Stimulated activated CD4-positive, alpha-beta T cell treated with anti-CD3 and anti-CD28 coated beads, TNF-alpha, amount 100 ng/mL, for 24 hours (primary cell): ENCODE results near the gene CCDC33.

ENCODE experiments used
- DNase-seq, 3 experiments: peaks; one replicate each; pipeline ENCODE4 v3.0.0-alpha.2; 2020; ENCODE audit warnings: low read depth in 3 of 3

CCDC33 gene

GRCh38 chr15:74311734-74312444 lies 75.8 kb downstream of the CCDC33 start:
- DNase-seq, result no peak

DNA sequence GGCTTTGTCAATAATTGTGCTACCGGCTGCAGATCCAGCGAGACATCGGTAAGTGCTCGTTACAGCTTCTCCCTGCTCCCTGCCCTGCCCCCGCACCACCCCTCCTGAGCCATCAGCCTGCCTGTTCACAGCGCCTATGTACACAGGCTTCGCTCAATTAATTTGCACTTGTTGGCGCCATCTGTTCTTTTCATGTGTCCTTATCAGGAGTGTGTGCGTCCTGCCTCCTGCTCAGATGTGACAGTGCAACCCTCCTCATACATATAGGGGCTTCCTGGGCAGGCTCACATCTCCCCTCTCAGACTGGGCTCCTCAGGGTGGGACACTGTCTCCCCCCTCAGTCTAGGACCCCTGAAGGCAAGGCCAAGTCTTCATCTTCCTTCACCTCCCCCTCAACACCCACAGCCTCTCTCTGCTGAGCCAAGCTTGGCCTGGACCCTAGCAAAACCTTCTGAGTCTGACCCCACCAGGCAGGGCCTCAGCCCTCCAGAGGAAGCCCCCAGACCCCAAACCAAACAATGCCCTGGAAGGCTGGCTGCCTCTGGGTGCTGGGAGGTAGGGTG lies 76.4 kb downstream of the CCDC33 start:
- DNase-seq, result no peak

- no peak for DNase-seq
Observed at GRCh38 chr15:74313889-74314288, 77.8 kb downstream of the CCDC33 start.

- no peak for DNase-seq
Observed at GRCh38 chr15:74314795-74315438, 78.8 kb downstream of the CCDC33 start.

DNA sequence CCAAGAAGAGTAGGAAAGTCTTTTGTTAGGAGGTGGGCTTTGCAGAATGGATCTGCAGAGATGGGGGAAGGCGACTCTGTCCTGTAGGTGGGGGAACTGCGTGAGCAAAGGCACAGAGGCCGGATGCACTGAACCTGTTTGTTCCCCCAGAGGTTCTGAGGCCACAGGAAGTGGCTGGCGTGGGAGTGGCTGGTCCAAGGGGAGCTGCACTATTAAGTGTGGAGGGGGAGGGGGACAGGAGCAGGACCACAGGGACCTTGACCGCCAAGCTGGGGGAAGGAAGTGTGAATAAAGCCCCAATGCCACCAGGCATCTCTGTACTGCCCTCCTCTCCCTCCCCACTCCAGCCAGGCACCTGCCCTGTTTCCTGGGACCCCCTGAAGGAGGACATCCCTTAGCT lies 79.5 kb downstream of the CCDC33 start:
- DNase-seq, result peak in 1 of 3 experiments; percentile 16

- no peak for DNase-seq
Observed at GRCh38 chr15:74316141-74316540, 80.0 kb downstream of the CCDC33 start.

DNA sequence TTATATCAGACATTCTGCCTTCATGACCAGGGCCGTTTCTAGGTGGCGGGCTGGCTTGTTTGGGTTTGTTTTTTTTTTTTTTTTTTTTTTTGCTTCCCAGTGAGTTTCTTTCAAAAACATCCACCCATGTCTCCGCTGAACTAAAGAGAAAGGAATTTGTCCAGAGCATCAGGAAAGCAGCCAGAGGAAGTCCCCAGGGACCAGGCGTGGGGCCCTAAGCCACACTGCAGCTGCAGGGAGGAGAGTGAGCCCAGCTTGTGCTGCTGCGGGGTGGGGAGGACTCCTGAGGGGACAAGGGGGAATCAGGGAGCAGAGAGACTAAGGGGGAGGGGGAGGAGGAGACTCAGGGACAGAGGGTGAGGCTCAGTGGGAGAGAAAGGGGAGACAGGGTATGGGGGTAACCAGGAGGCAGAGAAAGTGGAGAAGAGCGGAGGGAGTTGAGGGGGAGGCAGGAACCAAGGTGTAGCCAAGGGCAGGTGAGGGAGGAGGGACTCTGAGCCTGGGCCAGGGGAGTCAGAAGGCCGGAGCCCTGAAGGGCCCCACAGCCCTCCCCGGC lies 81.8 kb downstream of the CCDC33 start:
- no peak for DNase-seq

- DNase-seq, result no peak
Observed at GRCh38 chr15:74318376-74319137, 82.4 kb downstream of the CCDC33 start.

DNA sequence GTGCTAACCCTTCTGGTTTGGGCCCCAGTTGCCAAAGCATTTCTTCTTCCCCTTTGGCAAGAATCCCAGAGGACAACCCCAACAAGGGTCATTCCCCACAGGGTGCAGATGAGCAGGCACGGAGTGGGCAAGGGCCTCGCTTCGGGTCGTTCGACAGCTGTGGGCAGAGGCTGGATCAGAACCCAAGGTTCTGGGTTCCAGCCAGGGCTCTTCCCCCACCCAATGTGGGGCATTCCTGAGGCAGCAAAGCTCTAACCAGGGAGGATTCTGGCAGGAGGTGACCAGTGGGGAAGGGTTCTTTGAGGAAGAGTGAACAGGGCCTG lies 83.0 kb downstream of the CCDC33 start:
- DNase-seq, result no peak

- DNase-seq, result no peak
Observed at GRCh38 chr15:74319596-74320351, 83.6 kb downstream of the CCDC33 start.

- DNase-seq, result peak in 1 of 3 experiments; percentile 16
Observed at GRCh38 chr15:74320352-74321247, 84.5 kb downstream of the CCDC33 start.

- DNase-seq, result peak; percentile 28 to 57 (median 32)
Observed at GRCh38 chr15:74322558-74323180, 86.5 kb downstream of the CCDC33 start.

DNA sequence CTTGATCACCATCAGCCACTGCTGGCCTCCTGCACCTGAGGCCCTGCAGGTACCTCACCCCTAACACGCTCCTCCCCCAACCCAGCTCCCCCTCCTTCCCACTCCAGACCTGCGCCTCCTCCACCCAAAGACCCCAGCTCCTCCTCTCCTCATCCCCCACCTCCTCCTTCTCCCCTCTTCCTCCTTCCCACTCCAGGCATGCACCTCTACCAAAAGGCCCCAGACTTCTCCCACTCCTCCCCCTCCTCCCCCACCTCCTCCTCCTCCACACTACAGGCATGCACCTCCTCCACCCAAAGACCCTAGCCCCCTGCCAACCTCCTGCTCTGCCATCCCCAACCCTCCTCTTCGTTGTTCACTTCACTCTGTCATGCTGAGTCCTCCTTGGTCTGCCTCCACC lies 88.6 kb downstream of the CCDC33 start:
- no peak for DNase-seq

DNA sequence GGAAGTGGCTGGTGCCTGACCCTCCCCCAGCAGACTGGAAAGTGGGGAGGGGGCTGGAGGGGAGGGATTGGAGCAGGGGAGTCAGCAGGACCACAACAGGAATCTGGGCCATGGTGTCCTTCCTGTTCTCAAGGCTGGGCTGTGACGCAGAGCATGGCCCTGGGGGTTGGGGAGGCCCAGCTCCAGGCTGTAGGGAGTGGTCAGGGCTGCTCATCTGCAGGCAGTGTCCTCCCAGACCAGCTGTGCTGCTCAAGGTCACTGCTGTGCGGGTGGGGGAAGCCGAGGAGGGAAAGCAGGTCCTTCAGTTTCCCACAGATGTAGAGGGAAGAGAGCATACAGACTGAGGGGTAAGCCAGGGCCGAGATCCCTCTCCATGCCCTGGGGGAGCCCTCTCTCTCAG lies 90.6 kb downstream of the CCDC33 start:
- no peak for DNase-seq

GRCh38 chr15:74327756-74328155 lies 91.6 kb downstream of the CCDC33 start:
- no peak for DNase-seq

- no peak for DNase-seq
Observed at GRCh38 chr15:74328331-74329056, 92.4 kb downstream of the CCDC33 start.

- no peak for DNase-seq
Observed at GRCh38 chr15:74330861-74331408, 94.8 kb downstream of the CCDC33 start.

GRCh38 chr15:74332011-74332410 lies 95.9 kb downstream of the CCDC33 start:
- DNase-seq, result no peak

GRCh38 chr15:74332611-74333010 lies 96.5 kb downstream of the CCDC33 start:
- DNase-seq, result no peak
